Cerebellar cortex (tissue), 1 donor: Measurements from ENCODE around the gene PAQR7.
"Not testable (repeated sequence)": the region's sequence is repeated elsewhere in the genome, so short reads cannot be mapped to it uniquely, and the experiment has no call there.

ENCODE experiments used
- DNase-seq: peaks from one replicate; pipeline ENCODE4 v3.0.0-alpha.2; 2015; ENCODE audit warnings: low spot score

Gene PAQR7

GRCh38 chr1:25844536-25845337, 30.8 kb downstream of the PAQR7 start:
- DNase-seq: no peak

GRCh38 chr1:25843483-25843882, 32.0 kb downstream of the PAQR7 start:
- DNase-seq: no peak

GRCh38 chr1:25839808-25840207, 35.7 kb downstream of the PAQR7 start:
- DNase-seq: not testable (repeated sequence)

- DNase-seq: peak; percentile 61
Observed at GRCh38 chr1:25837262-25837875, 38.1 kb downstream of the PAQR7 start.

- DNase-seq: no peak
Observed at GRCh38 chr1:25836695-25837094, 38.8 kb downstream of the PAQR7 start.

GRCh38 chr1:25834894-25835293, 40.6 kb downstream of the PAQR7 start:
- DNase-seq: no peak

GRCh38 chr1:25833158-25833557, 42.4 kb downstream of the PAQR7 start:
- DNase-seq: no peak

GRCh38 chr1:25832336-25833037, 43.0 kb downstream of the PAQR7 start:
- no peak for DNase-seq

- DNase-seq: no peak
Observed at GRCh38 chr1:25831569-25832196, 43.8 kb downstream of the PAQR7 start.

- DNase-seq: no peak
Observed at GRCh38 chr1:25829046-25829445, 46.5 kb downstream of the PAQR7 start.

GRCh38 chr1:25828491-25828890, 47.0 kb downstream of the PAQR7 start:
- DNase-seq: no peak

- no peak for DNase-seq
Observed at GRCh38 chr1:25826571-25826970, 48.9 kb downstream of the PAQR7 start.

- no peak for DNase-seq
Observed at GRCh38 chr1:25825605-25826004, 49.9 kb downstream of the PAQR7 start.

GRCh38 chr1:25821630-25822091, 53.8 kb downstream of the PAQR7 start:
- DNase-seq: no peak

- no peak for DNase-seq
Observed at GRCh38 chr1:25821112-25821476, 54.4 kb downstream of the PAQR7 start.

GRCh38 chr1:25820247-25821111, 55.0 kb downstream of the PAQR7 start:
- DNase-seq: peak; percentile 63

- DNase-seq: peak; percentile 82
Observed at GRCh38 chr1:25819491-25820246, 55.8 kb downstream of the PAQR7 start, which contains the start of gene MTFR1L. Gene MTFR1L (plus strand): TSS chr1:25819954. CDS start chr1:25823105, 3,151 bp downstream.

GRCh38 chr1:25818569-25818968, 56.9 kb downstream of the PAQR7 start:
- no peak for DNase-seq

- no peak for DNase-seq
Observed at GRCh38 chr1:25817840-25818501, 57.5 kb downstream of the PAQR7 start.

GRCh38 chr1:25816112-25816718, 59.3 kb downstream of the PAQR7 start:
- DNase-seq: no peak
